Gastrocnemius medialis (tissue), 4 donors: ENCODE measurements around the gene STUB1.

Source experiments
- POLR2A ChIP-seq, 2 donors: fragments of 450-650 bp; IDR thresholded peaks; one replicate each; pipeline ENCODE4 v1.6.1; 2017; ENCODE audit warnings: antibody characterized with exemption in 2 of 2, mild to moderate bottlenecking in 2 of 2, moderate library complexity in 2 of 2
- TF ChIP-seq, protein P1 (sequence below), 5 experiments: fragments of 450-650 bp in 3 of 5; fragments of 200-600 bp in 2 of 5; sonication (generic) in 2 of 5; IDR thresholded peaks in 4 of 5; conservative IDR thresholded peaks in 1 of 5; 1 replicate in 4 of 5; 2 replicates in 1 of 5; pipeline ENCODE4 v1.5.1; 2016 to 2019; ENCODE audit warnings: antibody characterized with exemption in 5 of 5, mild to moderate bottlenecking in 3 of 5, moderate library complexity in 3 of 5

DNA sequence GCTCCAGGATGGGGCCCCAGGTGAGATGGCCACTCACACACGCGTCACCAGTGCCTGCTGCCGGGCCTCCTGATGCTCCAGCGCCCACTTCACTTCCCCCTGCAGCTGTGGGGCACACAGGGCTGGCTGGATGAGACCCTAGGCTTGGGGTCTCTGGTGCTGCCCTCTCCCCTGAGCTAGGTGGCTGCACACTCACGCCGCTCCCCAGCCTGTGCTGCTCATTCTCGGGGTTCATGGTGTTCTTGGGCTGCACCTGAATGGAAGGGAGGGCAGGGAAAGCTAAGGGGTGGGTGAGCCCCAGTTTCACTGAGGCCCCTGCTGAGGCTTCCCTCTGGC is 44.8 kb downstream of the STUB1 start:
- TF ChIP-seq, protein P1, sequence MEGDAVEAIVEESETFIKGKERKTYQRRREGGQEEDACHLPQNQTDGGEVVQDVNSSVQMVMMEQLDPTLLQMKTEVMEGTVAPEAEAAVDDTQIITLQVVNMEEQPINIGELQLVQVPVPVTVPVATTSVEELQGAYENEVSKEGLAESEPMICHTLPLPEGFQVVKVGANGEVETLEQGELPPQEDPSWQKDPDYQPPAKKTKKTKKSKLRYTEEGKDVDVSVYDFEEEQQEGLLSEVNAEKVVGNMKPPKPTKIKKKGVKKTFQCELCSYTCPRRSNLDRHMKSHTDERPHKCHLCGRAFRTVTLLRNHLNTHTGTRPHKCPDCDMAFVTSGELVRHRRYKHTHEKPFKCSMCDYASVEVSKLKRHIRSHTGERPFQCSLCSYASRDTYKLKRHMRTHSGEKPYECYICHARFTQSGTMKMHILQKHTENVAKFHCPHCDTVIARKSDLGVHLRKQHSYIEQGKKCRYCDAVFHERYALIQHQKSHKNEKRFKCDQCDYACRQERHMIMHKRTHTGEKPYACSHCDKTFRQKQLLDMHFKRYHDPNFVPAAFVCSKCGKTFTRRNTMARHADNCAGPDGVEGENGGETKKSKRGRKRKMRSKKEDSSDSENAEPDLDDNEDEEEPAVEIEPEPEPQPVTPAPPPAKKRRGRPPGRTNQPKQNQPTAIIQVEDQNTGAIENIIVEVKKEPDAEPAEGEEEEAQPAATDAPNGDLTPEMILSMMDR (IDR thresholded peaks at IDR 0.05 in 4 of 5, conservative IDR thresholded peaks at IDR 0.05 in 1 of 5): no peak
- no peak for TF ChIP-seq POLR2A (IDR thresholded peaks at IDR 0.05)
